Stomach (tissue), 9 donors: ENCODE data around the gene CEP350. TPM values are rescaled to one million over a fixed set of nuclear protein-coding genes. Genes with fewer than 3 reads are reported as not detected.

ENCODE experiments used
- DNase-seq, 2 donors: peaks; one replicate each; pipeline versions ENCODE4 v3.0.0 to v3.0.0-alpha.2; 2013 to 2019
- H3K27ac ChIP-seq, 5 donors: fragments of 200-600 bp in 4 of 5; sonication (generic) in 4 of 5; one replicate each; pipeline ENCODE4 v1.5.1; 2013 to 2019; ENCODE audit warnings: mild to moderate bottlenecking in 1 of 5, moderate library complexity in 1 of 5
- H3K27me3 ChIP-seq, 3 donors: fragments of 200-600 bp; sonication (generic); one replicate each; pipeline ENCODE4 v1.5.1; 2017 to 2019; ENCODE audit warnings: mixed run types in 1 of 3
- H3K36me3 ChIP-seq, 4 donors: fragments of 200-600 bp; sonication (generic); 1 replicate in 3 of 4; 2 replicates in 1 of 4; pipeline ENCODE4 v1.5.1; 2016 to 2019
- H3K4me1 ChIP-seq, 4 donors: fragments of 200-600 bp; sonication (generic); one replicate each; pipeline ENCODE4 v1.5.1; 2016 to 2019
- H3K4me3 ChIP-seq, 4 donors: fragments of 200-600 bp; sonication (generic) in 3 of 4; one replicate each; pipeline ENCODE4 v1.5.1; 2016 to 2019; ENCODE audit warnings: mild to moderate bottlenecking in 1 of 4
- H3K9me3 ChIP-seq, 4 donors: fragments of 200-600 bp; sonication (generic); one replicate each; pipeline ENCODE4 v1.5.1; 2016 to 2019
- EP300 ChIP-seq: sonication (generic); formaldehyde crosslinking; IDR thresholded peaks from one replicate; pipeline ENCODE4 v1.6.1; 2017; ENCODE audit warnings: antibody characterized with exemption
- POLR2A ChIP-seq, 4 donors: fragments of 450-650 bp; IDR thresholded peaks; one replicate each; pipeline ENCODE4 v1.6.1; 2016; ENCODE audit warnings: antibody characterized with exemption in 4 of 4, control low read depth in 2 of 4, mild to moderate bottlenecking in 1 of 4, moderate library complexity in 1 of 4
- POLR2AphosphoS5 ChIP-seq, 3 donors: sonication (generic); formaldehyde crosslinking; IDR thresholded peaks; one replicate each; pipeline ENCODE4 v1.6.1; 2016; ENCODE audit warnings: antibody characterized with exemption in 3 of 3
- WGBS, 5 donors: extraction: QIAGEN DNeasy Blood & Tissue Kit in 3 of 5; methylation state at CpG; one replicate each; pipeline versions ENCODE4 v1.1.5 to v1.1.7; 2013 to 2018; 5-methylcytosine and 5-hydroxymethylcytosine counted together
- intact Hi-C: fragments of 100-400 bp; cut with DNase I; formaldehyde crosslinking; loops from one replicate; pipeline ENCODE4 v1.15.1; 2023; ENCODE audit warnings: low total_unique reads
- polyA plus RNA-seq, 3 donors: library from polyadenylated mRNA; stranded (reverse); fragments of 200-250 nt; gene quantifications; one replicate each; pipeline ENCODE4 v1.2.3, GENCODE V29; 2013
- total RNA-seq, 5 donors: library from RNA; depleted of rRNA; stranded (reverse); fragments of >200 nt; gene quantifications; one replicate each; pipeline versions ENCODE4 v1.1.0 to v1.2.3, GENCODE V29; 2014 to 2016
- TF ChIP-seq, protein P1 (sequence below), 7 experiments: fragments of 450-650 bp in 4 of 7; fragments of 200-600 bp in 3 of 7; sonication (generic) in 3 of 7; IDR thresholded peaks; one replicate each; pipeline ENCODE4 v1.5.1; 2016 to 2019; ENCODE audit warnings: antibody characterized with exemption in 7 of 7, control low read depth in 2 of 7, mild to moderate bottlenecking in 1 of 7
- donor health status: healthy with polysubstance abuse.
- donor health status: Bipolar disorder and iron deficiency.
- donor health status: healthy.

The CEP350 gene
- total and polyA plus RNA-seq, 8 donors, result 2.4 to 150 (median 67.8) TPM

DNA sequence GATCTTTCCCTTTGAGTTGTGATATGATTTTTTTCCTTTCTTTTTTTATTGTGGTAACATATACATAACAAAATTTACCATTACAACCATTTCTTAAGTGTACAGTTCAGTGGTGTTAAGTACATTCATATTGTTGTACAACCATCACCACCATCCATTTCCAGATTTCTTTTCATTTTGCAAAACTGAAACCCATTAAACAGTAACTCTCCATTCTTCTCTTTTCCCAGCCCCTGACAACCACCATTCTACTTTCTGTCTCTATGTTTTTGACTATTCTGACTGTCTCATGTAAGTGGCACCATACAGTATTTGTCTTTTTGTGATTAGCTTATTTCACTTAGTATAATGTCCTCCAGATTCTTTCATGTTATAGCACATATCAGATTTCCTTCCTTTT is 30.3 kb downstream of the CEP350 start:
- TF ChIP-seq POLR2A (IDR thresholded peaks at IDR 0.05) (no peak), EP300 (no peak), POLR2AphosphoS5 (IDR thresholded peaks at IDR 0.05) (no peak)
- TF ChIP-seq, protein P1, sequence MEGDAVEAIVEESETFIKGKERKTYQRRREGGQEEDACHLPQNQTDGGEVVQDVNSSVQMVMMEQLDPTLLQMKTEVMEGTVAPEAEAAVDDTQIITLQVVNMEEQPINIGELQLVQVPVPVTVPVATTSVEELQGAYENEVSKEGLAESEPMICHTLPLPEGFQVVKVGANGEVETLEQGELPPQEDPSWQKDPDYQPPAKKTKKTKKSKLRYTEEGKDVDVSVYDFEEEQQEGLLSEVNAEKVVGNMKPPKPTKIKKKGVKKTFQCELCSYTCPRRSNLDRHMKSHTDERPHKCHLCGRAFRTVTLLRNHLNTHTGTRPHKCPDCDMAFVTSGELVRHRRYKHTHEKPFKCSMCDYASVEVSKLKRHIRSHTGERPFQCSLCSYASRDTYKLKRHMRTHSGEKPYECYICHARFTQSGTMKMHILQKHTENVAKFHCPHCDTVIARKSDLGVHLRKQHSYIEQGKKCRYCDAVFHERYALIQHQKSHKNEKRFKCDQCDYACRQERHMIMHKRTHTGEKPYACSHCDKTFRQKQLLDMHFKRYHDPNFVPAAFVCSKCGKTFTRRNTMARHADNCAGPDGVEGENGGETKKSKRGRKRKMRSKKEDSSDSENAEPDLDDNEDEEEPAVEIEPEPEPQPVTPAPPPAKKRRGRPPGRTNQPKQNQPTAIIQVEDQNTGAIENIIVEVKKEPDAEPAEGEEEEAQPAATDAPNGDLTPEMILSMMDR (IDR thresholded peaks at IDR 0.05), result no peak
- H3K36me3 ChIP-seq, result peaks cover 0 to 21% (median 10%) of the 10 kb centered on the region in 4 donors
- H3K27ac ChIP-seq, result no peak overlapping the region
- no peaks in the 10 kb centered on the region for H3K27me3 ChIP-seq
- H3K4me3 ChIP-seq, result no peak overlapping the region
- no peak for DNase-seq
- intact Hi-C loops, result no loop called here
- peaks cover 0 to 21% (median 4%) of the 10 kb centered on the region in 4 donors for H3K4me1 ChIP-seq
- no peaks in the 10 kb centered on the region for H3K9me3 ChIP-seq

DNA sequence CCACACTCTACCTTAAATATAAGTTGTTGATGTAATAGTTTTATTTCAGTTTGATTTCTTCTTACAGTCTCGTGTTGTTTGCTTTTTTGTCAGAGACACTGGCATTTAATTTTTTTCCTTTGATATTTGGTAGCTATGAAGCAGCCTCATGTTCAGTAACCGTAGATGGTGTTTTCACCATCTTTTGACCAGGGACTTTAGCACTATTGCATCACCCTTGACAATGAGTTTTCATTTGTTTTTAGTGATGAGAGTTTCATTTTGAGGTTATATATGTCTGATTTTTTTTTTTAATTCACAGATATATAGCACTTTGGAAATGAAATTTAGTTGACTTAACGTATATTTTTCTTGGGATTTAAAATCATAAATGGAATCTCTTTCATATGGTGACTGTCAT is 36.2 kb downstream of the CEP350 start:
- Histone ChIP-seq H3K4me3 (no peak overlapping the region), H3K27me3 (no peaks in the 10 kb centered on the region), H3K36me3 (peaks cover 0 to 65% (median 46%) of the 10 kb centered on the region in 4 donors), H3K4me1 (no peaks in the 10 kb centered on the region), H3K9me3 (no peaks in the 10 kb centered on the region), H3K27ac (no peak overlapping the region)
- 87 to 96% (median 92%) methylated on average over 3 of the region's 3 CpGs for WGBS, 5 donors
- no peak for TF ChIP-seq POLR2A (IDR thresholded peaks at IDR 0.05)
- TF ChIP-seq, protein P1 (IDR thresholded peaks at IDR 0.05), result no peak
- no peak for TF ChIP-seq POLR2AphosphoS5 (IDR thresholded peaks at IDR 0.05)
- no peak for TF ChIP-seq EP300
- no peak for DNase-seq
- intact Hi-C loops, result no loop called here

DNA sequence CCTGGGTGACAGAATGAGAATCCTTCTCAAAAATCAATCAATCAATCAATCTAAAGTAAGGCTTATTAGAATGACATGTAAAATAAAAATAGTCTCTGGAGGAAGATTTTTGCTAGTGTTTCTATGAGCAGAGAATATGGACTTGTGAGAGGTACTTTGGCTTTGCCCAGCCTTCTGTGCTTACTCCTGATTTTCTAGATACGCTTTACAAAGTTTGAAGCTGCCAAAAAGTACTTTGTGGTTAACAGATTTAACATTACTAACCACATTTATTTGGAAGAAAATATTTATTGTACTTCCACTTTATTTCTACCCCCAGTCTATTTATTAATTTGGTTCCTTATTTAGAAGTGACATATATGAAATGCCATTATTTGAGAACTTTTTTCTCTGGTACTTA is 41.0 kb downstream of the CEP350 start:
- no peaks in the 10 kb centered on the region for H3K9me3 ChIP-seq
- peaks cover 0 to 13% (median 0%) of the 10 kb centered on the region in 4 donors for H3K4me1 ChIP-seq
- H3K36me3 ChIP-seq, result peaks cover 9 to 66% (median 56%) of the 10 kb centered on the region in 4 donors
- intact Hi-C loops, result no loop called here
- DNase-seq, result no peak
- no peak overlapping the region for H3K27ac ChIP-seq
- no peak for TF ChIP-seq POLR2AphosphoS5 (IDR thresholded peaks at IDR 0.05)
- TF ChIP-seq, protein P1 (IDR thresholded peaks at IDR 0.05), result no peak
- TF ChIP-seq POLR2A (IDR thresholded peaks at IDR 0.05), result no peak
- no peak for TF ChIP-seq EP300
- WGBS, 5 donors, result 59 to 84% (median 72%) methylated on average over 1 of the region's 1 CpG
- H3K4me3 ChIP-seq, result no peak overlapping the region
- H3K27me3 ChIP-seq, result no peaks in the 10 kb centered on the region

DNA sequence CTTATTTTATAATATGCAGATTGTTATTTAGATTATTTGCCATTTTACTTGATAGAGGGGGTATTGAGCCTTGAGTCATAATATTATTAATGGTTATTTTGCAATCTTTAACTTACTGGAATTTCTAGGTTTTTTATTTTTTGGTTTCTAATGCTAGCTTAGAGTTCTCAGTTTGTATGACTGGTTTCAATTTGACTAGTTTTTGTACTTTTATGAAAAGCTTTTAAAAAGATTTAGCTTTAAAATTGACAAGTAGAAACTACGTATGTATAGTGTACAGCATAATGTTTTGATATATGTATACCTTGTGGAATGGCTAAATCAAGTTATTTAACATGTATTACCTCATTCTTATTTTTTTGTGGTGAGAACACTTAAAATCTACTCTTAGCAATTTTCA is 41.5 kb downstream of the CEP350 start:
- intact Hi-C loops, result no loop called here
- Histone ChIP-seq H3K36me3 (peaks cover 9 to 67% (median 53%) of the 10 kb centered on the region in 4 donors), H3K9me3 (no peaks in the 10 kb centered on the region), H3K27me3 (no peaks in the 10 kb centered on the region), H3K27ac (no peak overlapping the region), H3K4me3 (no peak overlapping the region), H3K4me1 (peaks cover 0 to 13% (median 0%) of the 10 kb centered on the region in 4 donors)
- 89 to 98% (median 95%) methylated on average over 1 of the region's 1 CpG for WGBS, 5 donors
- no peak for DNase-seq
- TF ChIP-seq POLR2A (IDR thresholded peaks at IDR 0.05), result no peak
- no peak for TF ChIP-seq POLR2AphosphoS5 (IDR thresholded peaks at IDR 0.05)
- TF ChIP-seq, protein P1 (IDR thresholded peaks at IDR 0.05), result no peak
- TF ChIP-seq EP300, result no peak
